ENCODE results near the gene GM2A.

Gene GM2A

GRCh38 chr5:151275803-151276202 lies 22.8 kb downstream of the GM2A start:
- TF ChIP-seq CTCF (IDR thresholded peaks at IDR 0.05; ENCODE audit: extremely low read depth, insufficient read depth, missing control alignments): no peak
- DNase-seq (ENCODE audit: low spot score): no peak
- in situ Hi-C loops (cut with MboI; ENCODE audit: low pct_unique_long_range_greater_than_20kb, low sequenced_read_pairs, unreplicated experiment): no loop called here

DNA sequence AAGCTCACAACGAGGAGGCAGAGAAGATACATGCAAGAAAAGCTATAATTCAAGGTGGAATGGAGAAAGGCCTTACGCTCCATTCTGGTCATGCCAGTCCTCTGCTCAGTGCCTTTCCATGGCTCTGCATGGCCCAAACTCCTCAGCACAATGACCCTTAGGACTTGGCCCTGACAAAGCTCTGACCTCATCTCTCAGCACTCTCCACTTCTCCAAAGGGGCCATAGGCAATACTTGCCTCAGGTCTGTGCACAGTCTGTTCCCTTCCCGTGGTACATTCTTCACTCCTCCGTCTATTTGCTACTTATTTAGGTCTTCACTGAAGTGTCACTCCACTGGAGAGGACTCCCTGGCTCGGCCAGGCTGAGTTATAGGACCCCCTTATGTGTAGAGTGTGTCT lies 25.9 kb downstream of the GM2A start:
- TF ChIP-seq CTCF (IDR thresholded peaks at IDR 0.05; ENCODE audit: extremely low read depth, insufficient read depth, missing control alignments): no peak
- in situ Hi-C loops (cut with MboI; ENCODE audit: low pct_unique_long_range_greater_than_20kb, low sequenced_read_pairs, unreplicated experiment): no loop called here
- no peak for DNase-seq (ENCODE audit: low spot score)

GRCh38 chr5:151280443-151280842 lies 27.5 kb downstream of the GM2A start:
- TF ChIP-seq CTCF (IDR thresholded peaks at IDR 0.05; ENCODE audit: extremely low read depth, insufficient read depth, missing control alignments): no peak
- in situ Hi-C loops (cut with MboI; ENCODE audit: low pct_unique_long_range_greater_than_20kb, low sequenced_read_pairs, unreplicated experiment): no loop called here
- no peak for DNase-seq (ENCODE audit: low spot score)

DNA sequence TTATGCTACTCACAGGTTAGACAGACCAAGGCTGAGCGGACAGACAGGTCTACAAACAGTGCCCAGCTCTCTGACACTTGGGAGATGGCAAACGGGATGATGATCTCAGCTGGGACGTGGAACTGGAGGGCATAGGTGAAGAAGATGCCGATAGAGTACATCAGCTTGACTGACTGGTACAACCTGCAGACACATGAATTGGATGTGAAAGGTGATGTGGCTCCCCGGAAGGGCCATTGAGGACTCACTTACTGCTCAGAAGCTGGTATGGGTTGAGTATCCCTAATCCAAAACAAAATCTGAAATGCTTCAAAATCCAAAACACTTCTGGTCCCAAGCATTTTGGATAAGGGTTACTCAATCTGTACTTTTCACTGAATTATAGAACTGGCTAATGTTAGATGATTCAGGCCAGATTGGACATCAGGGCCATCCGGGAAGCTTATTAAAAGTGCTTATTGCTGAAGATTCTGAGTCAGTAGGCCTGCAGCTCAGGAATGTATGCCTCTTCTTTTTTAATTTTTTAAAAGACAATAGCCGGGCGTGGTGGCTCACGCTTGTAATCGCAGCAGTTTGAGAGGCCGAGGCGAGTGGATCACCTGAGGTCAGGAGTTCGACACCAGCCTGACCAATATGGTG lies 28.1 kb downstream of the GM2A start:
- DNase-seq (ENCODE audit: low spot score): no peak
- in situ Hi-C loops (cut with MboI; ENCODE audit: low pct_unique_long_range_greater_than_20kb, low sequenced_read_pairs, unreplicated experiment): no loop called here
- TF ChIP-seq CTCF (IDR thresholded peaks at IDR 0.05; ENCODE audit: extremely low read depth, insufficient read depth, missing control alignments): no peak

GRCh38 chr5:151283120-151283825 lies 30.3 kb downstream of the GM2A start:
- no peak for DNase-seq (ENCODE audit: low spot score)
- no peak for TF ChIP-seq CTCF (IDR thresholded peaks at IDR 0.05; ENCODE audit: extremely low read depth, insufficient read depth, missing control alignments)
- in situ Hi-C loops (cut with MboI; ENCODE audit: low pct_unique_long_range_greater_than_20kb, low sequenced_read_pairs, unreplicated experiment): no loop called here

- TF ChIP-seq CTCF (IDR thresholded peaks at IDR 0.05; ENCODE audit: extremely low read depth, insufficient read depth, missing control alignments): peak; percentile 46
These were observed 31.5 kb downstream of the GM2A start for GRCh38 chr5:151284392-151284967.

More at GRCh38 chr5:151284392-151284967, 31.5 kb downstream of the GM2A start:
- in situ Hi-C loops (cut with MboI; ENCODE audit: low pct_unique_long_range_greater_than_20kb, low sequenced_read_pairs, unreplicated experiment): no loop called here
- no peak for DNase-seq (ENCODE audit: low spot score)
